ENCODE data around the gene DAP.

DAP gene

DNA sequence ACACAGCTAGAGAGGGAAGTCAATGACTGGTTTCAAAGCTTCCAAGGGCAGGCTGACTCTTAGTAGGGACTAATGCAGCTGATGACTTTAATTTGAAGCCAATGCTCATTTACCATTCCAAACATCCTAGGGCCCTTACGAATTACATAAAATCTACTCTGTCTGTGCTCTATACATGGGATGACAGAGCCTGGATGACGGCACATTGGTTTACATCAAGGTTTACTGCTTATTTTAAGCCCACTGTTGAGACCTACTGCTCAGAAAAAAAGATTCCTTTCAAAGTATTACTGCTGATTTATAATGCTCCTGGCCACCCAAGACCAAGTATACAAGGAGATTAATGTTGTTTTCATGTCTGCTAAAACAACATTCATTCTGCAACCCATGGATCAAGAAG, 74.1 kb downstream of the DAP start:
- Histone ChIP-seq H3K4me1 (ENCODE audit: insufficient read depth, low read length) (peaks cover 13% of the 10 kb centered on the region), H3K9ac (ENCODE audit: low read depth, low read length) (no peak overlapping the region), H3K4me3 (ENCODE audit: low read length) (no peak overlapping the region), H3K27me3 (ENCODE audit: insufficient read depth, low read length) (no peaks in the 10 kb centered on the region), H3K9me3 (ENCODE audit: insufficient read depth, low read depth, low read length) (no peaks in the 10 kb centered on the region), H3K36me3 (ENCODE audit: insufficient read depth, low read length) (0 out of 2 replicates have a peak, but pooled peaks cover 2% of the 10 kb centered on the region), H3K27ac (ENCODE audit: low read depth, low read length) (no peak overlapping the region)
- 89% methylated on average over 2 of the region's 2 CpGs for WGBS

- Histone ChIP-seq H3K4me1 (ENCODE audit: insufficient read depth, low read length) (peaks cover 11% of the 10 kb centered on the region), H3K27me3 (ENCODE audit: insufficient read depth, low read length) (no peaks in the 10 kb centered on the region), H3K36me3 (ENCODE audit: insufficient read depth, low read length) (0 out of 2 replicates have a peak, but pooled peaks cover 10% of the 10 kb centered on the region), H3K4me3 (ENCODE audit: low read length) (no peak overlapping the region), H3K27ac (ENCODE audit: low read depth, low read length) (no peak overlapping the region), H3K9ac (ENCODE audit: low read depth, low read length) (no peak overlapping the region), H3K9me3 (ENCODE audit: insufficient read depth, low read depth, low read length) (no peaks in the 10 kb centered on the region)
- 86% methylated on average over 6 of the region's 6 CpGs for WGBS
Measured at GRCh38 chr5:10685115-10685521, 75.9 kb downstream of the DAP start.

- 94% methylated on average over 11 of the region's 11 CpGs for WGBS
- Histone ChIP-seq H3K4me3 (ENCODE audit: low read length) (no peak overlapping the region), H3K9me3 (ENCODE audit: insufficient read depth, low read depth, low read length) (no peaks in the 10 kb centered on the region), H3K4me1 (ENCODE audit: insufficient read depth, low read length) (peaks cover 8% of the 10 kb centered on the region), H3K36me3 (ENCODE audit: insufficient read depth, low read length) (peaks cover 16% of the 10 kb centered on the region), H3K9ac (ENCODE audit: low read depth, low read length) (no peak overlapping the region), H3K27ac (ENCODE audit: low read depth, low read length) (no peak overlapping the region), H3K27me3 (ENCODE audit: insufficient read depth, low read length) (no peaks in the 10 kb centered on the region)
Measured at GRCh38 chr5:10684303-10685086, 76.5 kb downstream of the DAP start.

DNA sequence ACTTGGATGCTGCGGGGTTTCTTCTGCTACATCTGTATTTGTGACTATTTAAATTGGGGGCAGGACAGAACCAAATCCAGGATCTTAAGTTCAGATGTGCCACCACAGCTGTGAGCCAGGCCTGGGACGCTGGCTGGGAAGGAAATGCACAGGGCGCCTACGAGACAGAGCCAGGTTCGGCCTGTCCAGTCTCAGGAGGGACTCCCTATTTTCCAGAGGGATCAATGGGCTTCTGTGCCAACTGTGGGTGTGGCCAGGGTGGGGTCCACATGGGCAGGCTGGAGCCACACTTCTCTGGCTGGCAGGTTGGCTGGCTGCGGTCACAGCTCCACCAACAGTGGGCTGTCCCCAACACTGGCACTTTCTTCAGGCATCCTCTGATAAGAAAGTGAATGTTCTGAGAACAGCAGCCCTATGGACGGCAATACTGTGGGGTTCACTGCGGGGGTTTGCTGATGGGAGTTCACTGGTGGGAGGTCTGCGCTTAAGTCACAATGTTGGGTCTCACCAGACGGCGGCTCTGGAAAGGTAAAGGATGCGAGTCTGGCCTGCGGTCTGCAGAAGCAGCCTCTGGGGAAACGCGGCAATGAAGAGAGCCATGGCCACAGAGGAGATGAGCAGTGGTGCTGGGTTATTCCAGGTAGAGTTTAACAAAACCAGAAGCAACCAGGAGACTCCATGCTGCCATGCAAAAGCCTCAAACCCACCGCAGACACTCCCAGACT, 78.1 kb downstream of the DAP start:
- Histone ChIP-seq H3K36me3 (ENCODE audit: insufficient read depth, low read length) (peaks cover 17% of the 10 kb centered on the region), H3K9me3 (ENCODE audit: insufficient read depth, low read depth, low read length) (no peaks in the 10 kb centered on the region), H3K4me3 (ENCODE audit: low read length) (no peak overlapping the region), H3K27me3 (ENCODE audit: insufficient read depth, low read length) (no peaks in the 10 kb centered on the region), H3K27ac (ENCODE audit: low read depth, low read length) (no peak overlapping the region), H3K9ac (ENCODE audit: low read depth, low read length) (no peak overlapping the region), H3K4me1 (ENCODE audit: insufficient read depth, low read length) (peaks cover 8% of the 10 kb centered on the region)
- 95% methylated on average over 16 of the region's 16 CpGs for WGBS

DNA sequence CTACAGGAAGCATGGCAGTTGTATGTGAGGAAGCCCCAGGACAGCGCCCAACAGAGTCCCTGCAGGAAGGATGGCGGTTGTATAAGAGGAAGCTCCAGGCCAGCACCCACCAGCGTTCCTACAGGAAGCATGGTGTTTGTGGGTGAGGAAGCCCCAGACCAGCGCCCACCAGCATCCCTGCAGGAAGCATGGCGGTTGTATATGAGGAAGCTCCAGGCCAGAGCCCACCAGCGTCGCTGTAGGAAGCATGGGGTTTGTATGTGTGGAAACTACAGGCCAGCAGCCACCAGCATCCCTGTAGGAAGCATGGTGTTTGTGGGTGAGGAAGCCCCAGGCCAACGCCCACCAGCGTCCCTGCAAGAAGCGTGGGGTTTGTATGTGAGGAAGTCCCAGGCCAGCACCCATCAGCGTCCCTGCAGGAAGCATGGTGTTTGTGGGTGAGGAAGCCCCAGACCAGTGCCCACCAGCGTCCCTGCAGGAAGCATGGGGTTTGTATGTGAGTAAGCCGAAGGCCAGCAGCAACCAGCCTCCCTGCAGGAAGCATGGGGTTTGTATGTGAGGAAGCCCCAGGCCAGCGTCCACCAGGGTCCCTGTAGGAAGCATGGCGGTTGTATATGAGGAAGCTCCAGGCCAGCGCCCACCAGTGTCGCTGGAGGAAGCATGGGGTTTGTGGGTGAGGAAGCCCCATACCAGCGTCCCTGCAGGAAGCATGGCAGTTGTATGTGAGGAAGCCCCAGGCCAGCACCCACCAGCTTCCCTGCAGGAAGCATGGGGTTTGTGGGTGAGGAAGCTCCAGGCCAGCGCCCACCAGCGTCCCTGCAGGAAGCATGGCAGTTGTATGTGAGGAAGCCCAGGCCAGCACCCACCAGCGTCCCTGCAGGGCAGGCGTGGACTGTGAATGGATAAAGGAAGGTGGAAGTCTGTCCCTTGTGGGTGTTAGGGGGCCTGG, 79.0 kb downstream of the DAP start:
- H3K36me3 ChIP-seq (ENCODE audit: insufficient read depth, low read length): peaks cover 15% of the 10 kb centered on the region
- no peaks in the 10 kb centered on the region for H3K9me3 ChIP-seq (ENCODE audit: insufficient read depth, low read depth, low read length)
- H3K27ac ChIP-seq (ENCODE audit: low read depth, low read length): no peak overlapping the region
- no peak overlapping the region for H3K4me3 ChIP-seq (ENCODE audit: low read length)
- no peaks in the 10 kb centered on the region for H3K27me3 ChIP-seq (ENCODE audit: insufficient read depth, low read length)
- no peak overlapping the region for H3K9ac ChIP-seq (ENCODE audit: low read depth, low read length)
- peaks cover 8% of the 10 kb centered on the region for H3K4me1 ChIP-seq (ENCODE audit: insufficient read depth, low read length)
- 96% methylated on average over 22 of the region's 22 CpGs for WGBS

DNA sequence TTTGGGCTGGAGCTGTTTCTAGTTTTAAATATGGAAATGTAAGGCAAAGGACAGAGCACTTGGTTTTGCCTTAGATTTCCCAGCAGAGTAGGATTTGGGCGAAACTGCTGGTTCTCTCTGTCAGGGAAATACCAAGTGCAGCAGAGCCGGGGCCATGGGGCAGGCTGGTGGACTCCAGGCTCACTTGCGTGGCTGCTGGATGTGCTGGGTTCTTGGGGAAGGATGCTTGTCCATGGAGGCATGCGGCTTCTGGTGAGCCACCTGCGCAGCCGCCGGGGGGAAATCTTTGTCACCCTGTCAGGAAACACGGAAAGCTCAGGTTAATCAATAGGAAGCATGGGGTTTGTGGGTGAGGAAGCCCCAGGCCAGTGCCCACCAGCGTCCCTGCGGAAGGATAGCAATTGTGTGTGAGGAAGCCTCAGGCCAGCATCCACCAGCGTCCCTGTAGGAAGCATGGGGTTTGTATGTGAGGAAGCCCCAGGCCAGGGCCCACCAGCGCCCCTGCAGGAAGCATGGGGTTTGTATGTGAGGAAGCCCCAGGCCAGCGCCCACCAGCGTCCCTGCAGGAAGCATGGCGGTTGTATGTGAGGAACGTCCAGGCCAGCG, 80.1 kb downstream of the DAP start:
- Histone ChIP-seq H3K9ac (ENCODE audit: low read depth, low read length) (no peak overlapping the region), H3K9me3 (ENCODE audit: insufficient read depth, low read depth, low read length) (no peaks in the 10 kb centered on the region), H3K27me3 (ENCODE audit: insufficient read depth, low read length) (no peaks in the 10 kb centered on the region), H3K27ac (ENCODE audit: low read depth, low read length) (no peak overlapping the region), H3K4me3 (ENCODE audit: low read length) (no peak overlapping the region), H3K36me3 (ENCODE audit: insufficient read depth, low read length) (peaks cover 15% of the 10 kb centered on the region), H3K4me1 (ENCODE audit: insufficient read depth, low read length) (peaks cover 8% of the 10 kb centered on the region)
- WGBS: 95% methylated on average over 17 of the region's 17 CpGs

GRCh38 chr5:10679336-10679988, 81.6 kb downstream of the DAP start:
- Histone ChIP-seq H3K4me1 (ENCODE audit: insufficient read depth, low read length) (no peaks in the 10 kb centered on the region), H3K4me3 (ENCODE audit: low read length) (no peak overlapping the region), H3K9ac (ENCODE audit: low read depth, low read length) (no peak overlapping the region; the same call in 1 of the 2 replicates), H3K9me3 (ENCODE audit: insufficient read depth, low read depth, low read length) (no peaks in the 10 kb centered on the region), H3K36me3 (ENCODE audit: insufficient read depth, low read length) (peaks cover 15% of the 10 kb centered on the region), H3K27me3 (ENCODE audit: insufficient read depth, low read length) (no peaks in the 10 kb centered on the region), H3K27ac (ENCODE audit: low read depth, low read length) (no peak overlapping the region)
- WGBS: 94% methylated on average over 15 of the region's 15 CpGs

DNA sequence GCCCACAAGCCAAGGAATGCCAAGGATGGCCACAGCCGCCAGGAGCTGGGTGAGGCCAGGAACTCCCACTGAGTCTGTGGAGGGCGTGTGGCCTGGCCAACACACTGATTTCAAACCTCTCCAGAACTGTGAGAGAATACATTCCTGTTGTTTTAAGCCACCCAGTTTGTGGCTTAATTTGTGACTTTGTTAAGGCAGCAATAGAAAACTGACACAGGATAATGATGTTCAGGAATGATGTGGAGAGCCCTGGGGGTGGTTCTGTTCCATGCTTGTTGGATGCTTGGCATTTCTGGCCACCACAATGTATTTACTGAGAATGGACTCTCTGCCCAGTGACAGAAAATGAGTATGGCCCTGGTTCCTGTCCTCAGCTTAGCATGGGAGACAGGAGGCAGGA, 82.8 kb downstream of the DAP start:
- Histone ChIP-seq H3K9me3 (ENCODE audit: insufficient read depth, low read depth, low read length) (no peaks in the 10 kb centered on the region), H3K27me3 (ENCODE audit: insufficient read depth, low read length) (no peaks in the 10 kb centered on the region), H3K27ac (ENCODE audit: low read depth, low read length) (no peak overlapping the region), H3K36me3 (ENCODE audit: insufficient read depth, low read length) (peaks cover 15% of the 10 kb centered on the region), H3K4me1 (ENCODE audit: insufficient read depth, low read length) (no peaks in the 10 kb centered on the region), H3K4me3 (ENCODE audit: low read length) (no peak overlapping the region), H3K9ac (ENCODE audit: low read depth, low read length) (no peak overlapping the region)
- 85% methylated on average over 2 of the region's 2 CpGs for WGBS

GRCh38 chr5:10677533-10677932, 83.5 kb downstream of the DAP start:
- Histone ChIP-seq H3K27me3 (ENCODE audit: insufficient read depth, low read length) (no peaks in the 10 kb centered on the region), H3K9me3 (ENCODE audit: insufficient read depth, low read depth, low read length) (no peaks in the 10 kb centered on the region), H3K4me1 (ENCODE audit: insufficient read depth, low read length) (no peaks in the 10 kb centered on the region), H3K4me3 (ENCODE audit: low read length) (no peak overlapping the region), H3K9ac (ENCODE audit: low read depth, low read length) (no peak overlapping the region), H3K36me3 (ENCODE audit: insufficient read depth, low read length) (peaks cover 15% of the 10 kb centered on the region), H3K27ac (ENCODE audit: low read depth, low read length) (no peak overlapping the region)
- WGBS: 92% methylated on average over 7 of the region's 7 CpGs

GRCh38 chr5:10676946-10677345, 84.1 kb downstream of the DAP start:
- H3K27ac ChIP-seq (ENCODE audit: low read depth, low read length): no peak overlapping the region
- peaks cover 15% of the 10 kb centered on the region for H3K36me3 ChIP-seq (ENCODE audit: insufficient read depth, low read length)
- no peaks in the 10 kb centered on the region for H3K27me3 ChIP-seq (ENCODE audit: insufficient read depth, low read length)
- no peaks in the 10 kb centered on the region for H3K4me1 ChIP-seq (ENCODE audit: insufficient read depth, low read length)
- no peak overlapping the region for H3K9ac ChIP-seq (ENCODE audit: low read depth, low read length)
- WGBS: 100% methylated on average over 1 of the region's 1 CpG
- H3K4me3 ChIP-seq (ENCODE audit: low read length): no peak overlapping the region
- no peaks in the 10 kb centered on the region for H3K9me3 ChIP-seq (ENCODE audit: insufficient read depth, low read depth, low read length)
